ENCODE results near the gene ATP6V0A4.

- TF ChIP-seq ELF4 (CRISPR knock-in tag; IDR thresholded peaks at IDR 0.05; ENCODE audit: low read depth) (no peak), JUN (CRISPR knock-in tag; IDR thresholded peaks at IDR 0.05) (no peak), CTCF (IDR thresholded peaks at IDR 0.05) (no peak), MXD4 (CRISPR knock-in tag; IDR thresholded peaks at IDR 0.05; ENCODE audit: borderline replicate concordance) (no peak), AFF4 (CRISPR knock-in tag; IDR thresholded peaks at IDR 0.05; ENCODE audit: borderline replicate concordance) (no peak), USF1 (CRISPR knock-in tag; IDR thresholded peaks at IDR 0.05) (no peak)
Measured at GRCh38 chr7:138781004-138781403, 17.0 kb downstream of the ATP6V0A4 start.
